Activated CD8-positive, alpha-beta memory T cell treated with anti-CD3 and anti-CD28 coated beads, Interleukin-2, amount 50 U/mL, for 48 hours (primary cell): ENCODE data around the gene SPSB4.
A peak's percentile ranks its signal among the peaks of the same experiment; 100 is the strongest.

Source experiments
- DNase-seq: peaks from one replicate; pipeline ENCODE4 v3.0.0-alpha.2; 2020

SPSB4 gene

GRCh38 chr3:141055136-141055535 lies 4.0 kb downstream of the SPSB4 start:
- DNase-seq: no peak

- no peak for DNase-seq
Observed at GRCh38 chr3:141055536-141056445, 4.6 kb downstream of the SPSB4 start.

- DNase-seq: no peak
Observed at GRCh38 chr3:141056751-141057171, 5.6 kb downstream of the SPSB4 start.

GRCh38 chr3:141057436-141057835 lies 6.3 kb downstream of the SPSB4 start:
- DNase-seq: no peak

- DNase-seq: peak; percentile 30
Observed at GRCh38 chr3:141057946-141058800, 7.0 kb downstream of the SPSB4 start.

GRCh38 chr3:141058996-141059395 lies 7.8 kb downstream of the SPSB4 start:
- peak; percentile 4 for DNase-seq

- DNase-seq: peak; percentile 13
Observed at GRCh38 chr3:141059816-141060215, 8.7 kb downstream of the SPSB4 start.

GRCh38 chr3:141060327-141060726 lies 9.2 kb downstream of the SPSB4 start:
- DNase-seq: peak; percentile 30

GRCh38 chr3:141063831-141064230 lies 12.7 kb downstream of the SPSB4 start:
- peak; percentile 29 for DNase-seq

GRCh38 chr3:141064255-141064926 lies 13.2 kb downstream of the SPSB4 start:
- no peak for DNase-seq

- peak; percentile 18 for DNase-seq
Observed at GRCh38 chr3:141065258-141065657, 14.1 kb downstream of the SPSB4 start.

GRCh38 chr3:141065841-141066805 lies 15.0 kb downstream of the SPSB4 start:
- peak; percentile 23 for DNase-seq

GRCh38 chr3:141067206-141067974 lies 16.2 kb downstream of the SPSB4 start:
- DNase-seq: no peak

GRCh38 chr3:141070229-141070628 lies 19.1 kb downstream of the SPSB4 start:
- DNase-seq: no peak

GRCh38 chr3:141070727-141071357 lies 19.7 kb downstream of the SPSB4 start:
- DNase-seq: no peak

GRCh38 chr3:141071681-141072260 lies 20.6 kb downstream of the SPSB4 start:
- DNase-seq: no peak

- no peak for DNase-seq
Observed at GRCh38 chr3:141072950-141073349, 21.8 kb downstream of the SPSB4 start.

GRCh38 chr3:141073580-141073979 lies 22.4 kb downstream of the SPSB4 start:
- no peak for DNase-seq

GRCh38 chr3:141074529-141074928 lies 23.4 kb downstream of the SPSB4 start:
- no peak for DNase-seq
